Astrocyte of the cerebellum (primary cell): ENCODE results near the gene WHAMM.

Source experiments
- DNase-seq: peaks from one replicate; pipeline ENCODE4 v3.0.0-alpha.2; 2011; ENCODE audit warnings: low read depth
- H3K4me3 ChIP-seq: 2 replicates; pipeline ENCODE4 v1.5.1; 2011; ENCODE audit warnings: mild to moderate bottlenecking, low read depth, low read length, moderate library complexity
- in situ Hi-C: cut with HindIII; loops from 2 replicates; pipeline ENCODE4 v1.10.0; 2017; ENCODE audit warnings: low sequenced_read_pairs
- TF ChIP-seq, protein P1 (sequence below): IDR thresholded peaks from 2 replicates; pipeline ENCODE4 v1.5.1; 2012; ENCODE audit warnings: low read length, low read depth, moderate library complexity, mild to moderate bottlenecking; ENCODE audit errors: missing control alignments

The WHAMM gene

DNA sequence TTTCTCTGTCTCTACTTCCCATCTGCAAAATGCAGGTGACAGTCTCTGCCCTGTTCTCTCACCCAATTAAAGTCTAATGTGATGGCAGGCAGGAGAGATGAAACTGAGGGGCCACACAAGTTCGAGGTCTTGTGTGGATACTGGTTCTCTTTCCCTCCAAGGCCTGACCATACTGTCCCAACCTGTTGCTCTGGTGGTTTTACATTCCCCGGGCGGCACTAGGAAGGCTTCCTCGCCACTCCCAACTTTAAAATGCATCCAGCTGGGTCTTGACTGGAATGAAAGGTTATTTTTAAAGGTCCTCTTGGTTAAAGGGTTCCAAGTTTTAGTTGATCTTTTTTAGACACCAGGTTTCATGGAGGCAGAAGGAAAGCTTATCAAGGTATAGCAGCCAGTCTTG lies 37.2 kb downstream of the WHAMM start:
- in situ Hi-C loops, result loop anchor here (5.0 kb wide), 2 partner anchors 106 to 266 kb away; partner anchors contain the start of gene HOMER2
- TF ChIP-seq, protein P1, sequence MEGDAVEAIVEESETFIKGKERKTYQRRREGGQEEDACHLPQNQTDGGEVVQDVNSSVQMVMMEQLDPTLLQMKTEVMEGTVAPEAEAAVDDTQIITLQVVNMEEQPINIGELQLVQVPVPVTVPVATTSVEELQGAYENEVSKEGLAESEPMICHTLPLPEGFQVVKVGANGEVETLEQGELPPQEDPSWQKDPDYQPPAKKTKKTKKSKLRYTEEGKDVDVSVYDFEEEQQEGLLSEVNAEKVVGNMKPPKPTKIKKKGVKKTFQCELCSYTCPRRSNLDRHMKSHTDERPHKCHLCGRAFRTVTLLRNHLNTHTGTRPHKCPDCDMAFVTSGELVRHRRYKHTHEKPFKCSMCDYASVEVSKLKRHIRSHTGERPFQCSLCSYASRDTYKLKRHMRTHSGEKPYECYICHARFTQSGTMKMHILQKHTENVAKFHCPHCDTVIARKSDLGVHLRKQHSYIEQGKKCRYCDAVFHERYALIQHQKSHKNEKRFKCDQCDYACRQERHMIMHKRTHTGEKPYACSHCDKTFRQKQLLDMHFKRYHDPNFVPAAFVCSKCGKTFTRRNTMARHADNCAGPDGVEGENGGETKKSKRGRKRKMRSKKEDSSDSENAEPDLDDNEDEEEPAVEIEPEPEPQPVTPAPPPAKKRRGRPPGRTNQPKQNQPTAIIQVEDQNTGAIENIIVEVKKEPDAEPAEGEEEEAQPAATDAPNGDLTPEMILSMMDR, result no peak
- DNase-seq, result no peak
- no peak overlapping the region for H3K4me3 ChIP-seq

DNA sequence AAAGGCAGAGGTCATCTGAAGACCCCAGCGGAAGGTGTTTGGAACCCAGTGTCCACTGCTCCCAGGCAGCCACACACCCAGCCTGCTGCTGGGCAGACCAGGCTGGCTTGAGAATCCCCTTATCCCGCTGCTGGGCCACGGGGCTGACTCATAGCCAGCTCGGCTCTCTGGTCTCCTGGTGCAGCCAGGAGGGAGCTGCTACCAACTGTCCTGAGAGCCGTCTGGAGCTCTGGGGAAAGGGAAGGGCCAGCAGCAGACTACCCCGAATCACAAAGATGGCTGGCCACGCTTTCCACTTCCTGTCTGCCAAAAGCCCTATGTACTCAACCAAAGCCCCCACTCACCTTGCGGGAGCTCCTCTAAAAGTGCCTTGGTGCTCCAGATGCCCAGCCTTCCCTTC lies 38.3 kb downstream of the WHAMM start:
- no peak overlapping the region for H3K4me3 ChIP-seq
- in situ Hi-C loops, result loop anchor here (5.0 kb wide), 2 partner anchors 105 to 265 kb away; partner anchors contain the start of gene HOMER2
- TF ChIP-seq, protein P1, result no peak
- DNase-seq, result no peak

DNA sequence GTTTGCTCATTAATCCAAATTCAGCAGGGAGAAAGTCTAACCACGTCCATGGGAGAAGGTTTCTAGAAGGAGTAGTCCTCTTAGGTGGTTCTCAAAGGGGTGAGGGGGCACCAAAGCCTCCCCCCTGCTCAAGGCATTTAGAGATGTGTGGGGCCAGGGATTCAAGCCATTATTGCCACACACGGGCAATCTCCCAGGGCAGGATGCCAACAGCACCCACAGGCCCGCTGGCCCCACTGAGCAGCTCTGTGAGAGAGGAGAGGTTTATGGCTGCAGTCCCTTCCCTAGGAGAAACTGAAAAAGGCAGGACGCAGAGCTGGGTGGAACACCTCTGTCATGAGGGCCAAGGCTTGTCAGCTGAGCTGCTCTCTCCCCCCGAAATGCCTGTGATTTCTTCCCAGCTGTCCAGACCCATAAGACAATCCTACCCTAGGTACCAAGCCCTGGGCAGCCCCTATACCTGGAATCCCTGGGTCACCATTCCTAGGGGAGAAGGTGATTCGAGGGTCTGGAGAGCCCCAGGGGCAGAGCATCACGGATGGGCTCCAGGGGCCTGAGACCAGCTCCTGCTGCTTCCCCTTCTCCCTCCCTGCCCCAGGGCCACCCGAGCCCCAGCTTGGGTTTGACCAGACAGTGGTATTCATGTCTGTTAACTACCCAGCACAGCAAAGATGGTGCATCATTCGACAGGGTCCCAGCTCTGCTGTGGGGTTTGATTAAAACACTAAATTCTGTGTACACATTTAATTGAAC lies 39.0 kb downstream of the WHAMM start:
- in situ Hi-C loops, result loop anchor here (5.0 kb wide), 2 partner anchors 104 to 264 kb away; partner anchors contain the start of gene HOMER2
- no peak overlapping the region for H3K4me3 ChIP-seq
- no peak for DNase-seq
- TF ChIP-seq, protein P1, result no peak

DNA sequence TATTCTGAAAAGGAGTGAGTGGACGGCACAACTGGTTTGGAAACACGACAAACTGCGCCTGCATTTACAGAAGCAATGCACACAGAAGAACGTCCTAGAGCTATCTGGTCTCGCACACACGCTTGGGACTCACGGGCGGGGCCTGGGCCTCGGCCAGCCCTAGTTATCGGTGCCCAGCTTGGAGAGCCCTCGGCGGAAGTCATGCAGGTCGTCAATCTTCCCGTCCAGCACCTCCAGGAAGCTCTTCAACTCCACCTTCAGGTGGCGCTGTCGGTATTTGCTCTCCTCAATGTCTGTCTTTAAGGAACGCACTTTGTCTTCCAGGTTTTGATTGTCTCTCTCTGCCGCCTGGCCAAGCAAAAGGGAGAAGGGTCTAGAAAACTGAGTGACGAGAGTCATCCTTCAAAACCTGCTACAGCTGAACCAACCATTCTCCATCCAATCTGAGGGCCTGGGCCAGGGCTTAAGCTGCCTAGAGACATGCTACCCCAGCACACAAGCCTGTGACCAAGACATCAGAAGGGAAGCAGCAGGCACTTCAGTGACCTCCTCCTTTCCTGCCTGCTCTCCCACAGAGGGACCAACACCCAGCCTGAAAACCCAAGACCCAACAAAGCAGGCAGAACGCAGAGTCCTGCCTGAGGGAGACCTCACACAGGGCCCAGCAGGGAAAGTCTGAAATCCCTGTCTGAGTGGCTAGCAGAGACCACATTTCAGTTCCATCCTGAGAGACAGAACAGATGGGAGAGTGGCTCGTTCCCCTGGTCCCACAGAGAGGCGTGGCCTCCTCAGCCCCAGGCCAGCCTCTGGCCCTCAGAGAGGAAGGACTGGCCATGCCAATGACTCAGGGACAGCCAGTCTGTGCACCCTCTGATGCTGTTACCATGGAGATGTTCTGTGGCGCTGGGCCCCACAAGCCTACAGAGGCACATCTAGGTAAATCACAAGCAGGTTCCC lies 40.4 kb downstream of the WHAMM start:
- peak; percentile 62 for DNase-seq
- in situ Hi-C loops, result loop anchor here (5.0 kb wide), 2 partner anchors 102 to 262 kb away; partner anchors contain the start of gene HOMER2
- TF ChIP-seq, protein P1, result peak; percentile 76
- no peak overlapping the region for H3K4me3 ChIP-seq

DNA sequence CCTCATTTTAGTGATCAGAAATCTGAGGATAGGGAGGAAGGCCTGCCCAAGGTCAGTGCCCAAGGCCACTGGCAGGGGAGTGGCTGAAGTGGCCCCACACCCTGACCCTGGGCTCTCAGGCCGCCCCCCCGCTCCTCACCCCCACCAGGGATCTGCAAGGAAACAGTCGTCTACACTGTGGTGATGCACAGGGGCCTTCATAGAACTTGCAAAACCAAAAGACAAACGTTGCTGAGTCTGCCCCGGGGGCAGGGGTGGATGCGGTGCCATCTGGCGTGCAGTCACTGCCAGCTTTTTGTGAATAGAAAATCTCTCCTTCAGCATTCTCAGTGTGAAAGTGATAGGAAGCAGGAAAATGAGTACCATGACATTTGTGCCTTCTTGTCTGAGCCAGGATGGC lies 41.3 kb downstream of the WHAMM start:
- DNase-seq, result no peak
- in situ Hi-C loops, result no loop called here
- TF ChIP-seq, protein P1, result no peak
- H3K4me3 ChIP-seq, result no peak overlapping the region

DNA sequence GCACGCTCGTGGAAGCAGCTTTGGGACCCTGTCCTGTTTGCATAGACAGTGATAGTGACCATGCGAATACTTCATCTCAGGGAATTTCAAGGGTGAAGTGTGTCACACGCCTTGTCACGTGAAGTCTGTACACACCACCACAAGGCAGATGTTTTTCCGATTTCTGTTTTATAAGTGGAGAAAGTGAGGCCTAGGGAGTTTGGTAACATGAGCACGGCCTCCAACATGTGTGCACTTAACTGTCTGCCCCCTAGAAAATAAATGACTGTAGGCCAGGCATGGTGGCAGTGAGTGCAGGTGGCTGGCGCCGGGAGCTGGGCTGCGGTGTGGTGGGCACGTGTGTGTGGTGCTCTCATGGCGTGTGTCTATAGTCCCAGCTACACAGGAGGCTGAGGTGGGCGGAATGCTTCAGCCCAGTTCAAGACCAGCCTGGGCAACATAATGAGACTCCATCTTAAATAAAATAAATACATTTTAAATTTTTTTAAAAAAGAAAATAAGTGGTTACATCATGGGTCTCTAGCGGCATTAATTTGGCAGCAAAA lies 42.0 kb downstream of the WHAMM start:
- no peak for DNase-seq
- no peak overlapping the region for H3K4me3 ChIP-seq
- in situ Hi-C loops, result no loop called here
- TF ChIP-seq, protein P1, result no peak
